GM10248 (cell line): ENCODE data around the gene KIRREL3.

Experiments used
- CTCF ChIA-PET: fragments of 300-600 bp; sonication (Branson Sonifier 250); formaldehyde crosslinking; extraction: SDS; loops from one replicate; lab custom pipeline; 2021; ENCODE audit warnings: antibody characterized with exemption; lab: Yijun Ruan, JAX
- POLR2A ChIA-PET: fragments of 350-650 bp; sonication (Branson Sonifier 250); formaldehyde crosslinking; extraction: SDS; loops from one replicate; lab custom pipeline; 2020; ENCODE audit warnings: antibody characterized with exemption; lab: Yijun Ruan, JAX
- DNase-seq: peaks from one replicate; pipeline ENCODE4 v3.0.0; 2012; ENCODE audit errors: extremely low spot score
- TF ChIP-seq, protein P1 (sequence below): IDR thresholded peaks from 2 replicates; pipeline ENCODE4 v1.5.1; 2012; ENCODE audit warnings: mild to moderate bottlenecking, low read depth; ENCODE audit errors: extremely low read depth, missing control alignments, control extremely low read depth

The KIRREL3 gene

DNA sequence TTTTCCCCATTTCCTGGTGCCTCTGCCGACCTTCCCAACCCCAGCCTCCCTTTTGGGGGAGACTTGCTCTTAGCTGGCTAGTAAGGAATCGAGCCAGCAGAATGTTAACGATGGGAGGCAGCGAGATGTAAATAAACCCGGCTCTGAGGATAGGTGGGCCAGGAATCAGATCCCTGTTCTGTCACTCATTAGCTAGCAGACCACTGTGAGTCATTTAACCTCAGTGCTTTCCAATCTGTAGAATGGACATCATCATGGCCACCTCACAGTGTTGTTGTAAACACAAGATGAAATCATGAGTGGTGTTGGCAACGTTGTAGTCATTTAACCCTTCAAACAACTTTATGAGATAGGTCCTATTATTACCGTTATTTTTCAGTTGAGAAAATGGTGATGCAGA, 208.6 kb downstream of the KIRREL3 start:
- ChIA-PET POLR2A (no interaction called here), CTCF (no interaction called here)
- TF ChIP-seq, protein P1, sequence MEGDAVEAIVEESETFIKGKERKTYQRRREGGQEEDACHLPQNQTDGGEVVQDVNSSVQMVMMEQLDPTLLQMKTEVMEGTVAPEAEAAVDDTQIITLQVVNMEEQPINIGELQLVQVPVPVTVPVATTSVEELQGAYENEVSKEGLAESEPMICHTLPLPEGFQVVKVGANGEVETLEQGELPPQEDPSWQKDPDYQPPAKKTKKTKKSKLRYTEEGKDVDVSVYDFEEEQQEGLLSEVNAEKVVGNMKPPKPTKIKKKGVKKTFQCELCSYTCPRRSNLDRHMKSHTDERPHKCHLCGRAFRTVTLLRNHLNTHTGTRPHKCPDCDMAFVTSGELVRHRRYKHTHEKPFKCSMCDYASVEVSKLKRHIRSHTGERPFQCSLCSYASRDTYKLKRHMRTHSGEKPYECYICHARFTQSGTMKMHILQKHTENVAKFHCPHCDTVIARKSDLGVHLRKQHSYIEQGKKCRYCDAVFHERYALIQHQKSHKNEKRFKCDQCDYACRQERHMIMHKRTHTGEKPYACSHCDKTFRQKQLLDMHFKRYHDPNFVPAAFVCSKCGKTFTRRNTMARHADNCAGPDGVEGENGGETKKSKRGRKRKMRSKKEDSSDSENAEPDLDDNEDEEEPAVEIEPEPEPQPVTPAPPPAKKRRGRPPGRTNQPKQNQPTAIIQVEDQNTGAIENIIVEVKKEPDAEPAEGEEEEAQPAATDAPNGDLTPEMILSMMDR, result no peak
- no peak for DNase-seq

DNA sequence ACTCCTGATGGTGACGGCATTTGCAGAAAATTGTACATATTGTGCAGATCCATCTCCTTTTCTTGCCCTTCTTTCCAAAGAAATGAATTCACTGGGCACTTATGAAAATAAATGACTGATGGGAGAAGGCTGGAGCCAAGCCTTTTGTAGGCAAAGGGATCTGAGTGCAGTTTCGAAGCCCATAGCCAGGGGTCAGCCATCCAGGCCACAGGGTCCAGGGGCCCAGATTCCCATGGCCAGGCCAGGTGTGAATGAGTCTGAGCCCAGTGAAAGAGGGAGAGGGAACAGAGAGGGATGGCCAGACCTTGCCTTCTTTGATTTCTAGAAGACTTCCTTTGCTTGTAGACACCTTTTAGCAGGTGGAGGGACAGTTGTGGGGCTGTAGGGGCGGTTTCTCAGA, 209.1 kb downstream of the KIRREL3 start:
- POLR2A ChIA-PET, result no interaction called here
- CTCF ChIA-PET, result interaction anchor here (1.3 kb wide), 1 partner anchor 12 kb away, joined by 3 read pairs; no protein-coding TSS in a partner anchor
- TF ChIP-seq, protein P1, result no peak
- DNase-seq, result no peak

DNA sequence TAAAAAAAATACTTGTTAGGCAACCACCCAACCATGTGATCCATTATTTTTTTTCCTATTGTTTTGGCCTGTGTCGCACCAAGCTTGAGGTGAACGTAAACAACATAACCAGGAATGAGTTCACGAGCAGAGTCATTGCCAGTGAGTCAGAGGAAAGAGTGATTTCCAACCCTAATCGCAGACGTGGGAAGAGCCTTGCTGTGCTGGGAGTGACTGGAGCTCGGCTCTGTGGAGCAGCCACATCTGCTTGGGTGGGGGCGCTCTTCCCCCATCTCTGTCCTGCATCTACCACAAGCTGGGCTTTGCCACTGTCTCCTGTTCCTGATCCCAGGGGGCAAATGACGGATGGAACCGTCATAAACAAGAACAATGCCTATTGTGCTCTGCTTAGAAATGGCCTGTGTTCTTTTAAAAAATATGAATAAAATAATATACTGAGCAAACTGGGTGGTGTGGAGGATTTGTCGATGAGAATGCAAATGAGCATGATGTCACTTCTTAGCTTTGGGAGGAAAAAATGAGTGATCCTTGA, 210.0 kb downstream of the KIRREL3 start:
- CTCF ChIA-PET, result interaction anchor here (1.3 kb wide), 1 partner anchor 13 kb away, joined by 3 read pairs; no protein-coding TSS in a partner anchor
- DNase-seq, result no peak
- POLR2A ChIA-PET, result no interaction called here

DNA sequence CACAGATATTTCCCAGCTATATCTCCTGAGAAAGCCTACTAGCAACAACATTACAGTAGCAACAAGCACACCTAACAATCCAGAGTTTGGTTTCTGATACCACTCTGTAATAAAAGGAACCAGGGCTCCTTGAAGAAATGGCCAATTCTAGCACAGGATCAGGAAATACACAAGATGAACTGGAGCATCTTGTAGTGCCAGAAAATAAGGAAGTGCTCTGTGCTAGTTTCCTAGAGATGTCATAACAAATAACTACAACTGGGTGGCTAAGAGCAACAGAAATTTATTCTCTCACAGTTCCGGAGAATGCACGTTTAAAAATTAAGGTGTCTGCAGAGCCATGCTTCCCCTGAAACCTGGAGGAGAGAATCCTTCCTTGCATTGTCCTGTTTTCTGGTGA, 217.8 kb downstream of the KIRREL3 start:
- TF ChIP-seq, protein P1, result no peak
- DNase-seq, result no peak
- ChIA-PET CTCF (no interaction called here), POLR2A (no interaction called here)

More for the DNA sequence above, 210.0 kb downstream of the KIRREL3 start:
- TF ChIP-seq, protein P1, result no peak

DNA sequence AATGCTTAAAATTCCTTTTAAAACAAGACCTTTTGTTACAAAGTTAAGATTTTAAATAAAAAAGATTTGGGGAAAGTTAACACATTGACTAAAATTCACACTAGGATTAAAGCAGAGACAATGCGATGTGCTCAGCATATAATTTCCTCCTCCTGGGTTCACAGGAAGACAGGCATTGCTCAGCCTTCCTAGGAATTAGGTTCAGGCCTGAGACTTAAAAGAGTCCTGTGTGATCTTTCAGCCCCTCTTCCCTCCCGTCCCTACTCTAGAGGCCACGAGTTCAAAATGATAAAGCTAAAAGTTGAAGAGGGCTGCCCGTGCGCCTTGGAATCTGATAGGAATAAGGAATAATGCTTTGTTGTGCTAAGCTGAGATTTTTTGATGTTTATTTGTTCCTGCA, 218.6 kb downstream of the KIRREL3 start:
- no peak for DNase-seq
- TF ChIP-seq, protein P1, result no peak
- ChIA-PET POLR2A (no interaction called here), CTCF (no interaction called here)

DNA sequence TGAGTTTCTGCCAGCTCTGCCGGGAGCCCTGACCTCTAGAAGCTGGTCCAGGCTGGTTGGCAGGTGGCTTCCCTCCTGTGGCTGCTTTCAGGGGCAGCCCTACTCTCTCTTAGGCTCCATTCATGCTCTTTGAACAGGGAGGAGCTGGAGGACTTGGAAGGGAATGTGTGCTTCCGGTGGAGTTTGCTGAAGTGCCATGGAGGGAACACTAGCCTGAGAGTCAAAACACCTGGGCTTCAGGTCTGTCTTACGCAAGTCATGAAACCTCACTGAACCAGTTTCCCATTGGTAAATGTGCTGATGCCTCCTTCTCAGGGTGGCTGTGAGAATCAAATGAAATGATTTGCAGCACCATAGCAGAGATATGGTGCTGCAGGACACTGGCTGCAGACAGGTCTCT, 224.5 kb downstream of the KIRREL3 start:
- CTCF ChIA-PET, result no interaction called here
- no peak for DNase-seq

More for the DNA sequence above, 224.5 kb downstream of the KIRREL3 start:
- POLR2A ChIA-PET, result no interaction called here
- TF ChIP-seq, protein P1, result no peak
